HFFc6 (cell line): ENCODE data around the gene TLK1. TPM values are rescaled to one million over a fixed set of nuclear protein-coding genes. Genes with fewer than 3 reads are reported as not detected.

ENCODE experiments used
- DNase-seq: peaks from one replicate; pipeline ENCODE4 v3.0.0-alpha.2; 2018
- H3K27ac Mint-ChIP-seq: 2 replicates; pipeline ENCODE4 v1.8.0; 2020; ENCODE audit warnings: mild to moderate bottlenecking, mixed read lengths
- H3K27me3 Mint-ChIP-seq: 2 replicates; pipeline ENCODE4 v1.8.0; 2021; ENCODE audit warnings: mild to moderate bottlenecking, moderate library complexity, mixed read lengths; ENCODE audit not compliant: insufficient read depth
- H3K36me3 Mint-ChIP-seq: 2 replicates; pipeline ENCODE4 v1.8.0; 2021; ENCODE audit warnings: low read depth, mixed read lengths
- H3K4me1 Mint-ChIP-seq: 2 replicates; pipeline ENCODE4 v1.8.0; 2020; ENCODE audit warnings: low read depth, mixed read lengths
- H3K4me3 Mint-ChIP-seq: 2 replicates; pipeline ENCODE4 v1.8.0; 2020; ENCODE audit warnings: mild to moderate bottlenecking, moderate library complexity, mixed read lengths
- H3K9me3 Mint-ChIP-seq: 2 replicates; pipeline ENCODE4 v1.8.0; 2020; ENCODE audit warnings: mild to moderate bottlenecking, mixed read lengths
- total RNA-seq, 6 experiments: library from RNA; stranded (reverse); fragmentation: NEBNext Ultra II Directional; extraction: Animal tissue kit (Norgen Biotek cat#: 25700); gene quantifications; 2 replicates in 1 of 6; 3 replicates in 5 of 6; pipeline ENCODE4 v1.2.3, GENCODE V29; 2021
- TF ChIP-seq, protein P1 (sequence below): fragments of 200-600 bp; sonication (generic); IDR thresholded peaks from 2 replicates; pipeline ENCODE4 v1.5.0; 2021; ENCODE audit warnings: antibody characterized with exemption, mild to moderate bottlenecking

Gene TLK1
- total RNA-seq, 6 experiments from 2014 or later = 46.9 to 61.1 (median 53.1) TPM

GRCh38 chr2:171141320-171141719 lies 19.4 kb downstream of the TLK1 start:
- Mint-ChIP-seq H3K9me3 (no peaks in the 10 kb centered on the region), H3K4me3 (no peak overlapping the region), H3K27ac (peak overlapping the region; percentile 36; the same call in 1 of the 2 replicates)

GRCh38 chr2:171139860-171140259 lies 20.8 kb downstream of the TLK1 start:
- no peak overlapping the region for H3K27ac Mint-ChIP-seq
- H3K27me3 Mint-ChIP-seq = peaks cover 2% of the 10 kb centered on the region; the same call in 1 of the 2 replicates
- no peak overlapping the region; the same call in 1 of the 2 replicates for H3K4me3 Mint-ChIP-seq
- no peaks in the 10 kb centered on the region for H3K9me3 Mint-ChIP-seq
- TF ChIP-seq, protein P1, sequence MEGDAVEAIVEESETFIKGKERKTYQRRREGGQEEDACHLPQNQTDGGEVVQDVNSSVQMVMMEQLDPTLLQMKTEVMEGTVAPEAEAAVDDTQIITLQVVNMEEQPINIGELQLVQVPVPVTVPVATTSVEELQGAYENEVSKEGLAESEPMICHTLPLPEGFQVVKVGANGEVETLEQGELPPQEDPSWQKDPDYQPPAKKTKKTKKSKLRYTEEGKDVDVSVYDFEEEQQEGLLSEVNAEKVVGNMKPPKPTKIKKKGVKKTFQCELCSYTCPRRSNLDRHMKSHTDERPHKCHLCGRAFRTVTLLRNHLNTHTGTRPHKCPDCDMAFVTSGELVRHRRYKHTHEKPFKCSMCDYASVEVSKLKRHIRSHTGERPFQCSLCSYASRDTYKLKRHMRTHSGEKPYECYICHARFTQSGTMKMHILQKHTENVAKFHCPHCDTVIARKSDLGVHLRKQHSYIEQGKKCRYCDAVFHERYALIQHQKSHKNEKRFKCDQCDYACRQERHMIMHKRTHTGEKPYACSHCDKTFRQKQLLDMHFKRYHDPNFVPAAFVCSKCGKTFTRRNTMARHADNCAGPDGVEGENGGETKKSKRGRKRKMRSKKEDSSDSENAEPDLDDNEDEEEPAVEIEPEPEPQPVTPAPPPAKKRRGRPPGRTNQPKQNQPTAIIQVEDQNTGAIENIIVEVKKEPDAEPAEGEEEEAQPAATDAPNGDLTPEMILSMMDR = no peak
- peaks cover 69% of the 10 kb centered on the region for H3K4me1 Mint-ChIP-seq
- no peak for DNase-seq
- no peaks in the 10 kb centered on the region; the same call in 1 of the 2 replicates for H3K36me3 Mint-ChIP-seq

More at GRCh38 chr2:171141320-171141719, 19.4 kb downstream of the TLK1 start:
- H3K27me3 Mint-ChIP-seq = peaks cover 2% of the 10 kb centered on the region; the same call in 1 of the 2 replicates
- peak; percentile 2 for DNase-seq
- no peaks in the 10 kb centered on the region; the same call in 1 of the 2 replicates for H3K36me3 Mint-ChIP-seq
- peaks cover 62% of the 10 kb centered on the region for H3K4me1 Mint-ChIP-seq
- TF ChIP-seq, protein P1 = peak; percentile 27; the same call in 1 of the 2 replicates

GRCh38 chr2:171136024-171136423 lies 24.7 kb downstream of the TLK1 start:
- Mint-ChIP-seq H3K36me3 (0 out of 2 replicates have a peak, but pooled peaks cover 7% of the 10 kb centered on the region), H3K9me3 (no peaks in the 10 kb centered on the region), H3K4me3 (no peak overlapping the region), H3K4me1 (peaks cover 43% of the 10 kb centered on the region), H3K27ac (peak overlapping the region; percentile 63), H3K27me3 (no peaks in the 10 kb centered on the region)
- TF ChIP-seq, protein P1 = no peak
- no peak for DNase-seq

DNA sequence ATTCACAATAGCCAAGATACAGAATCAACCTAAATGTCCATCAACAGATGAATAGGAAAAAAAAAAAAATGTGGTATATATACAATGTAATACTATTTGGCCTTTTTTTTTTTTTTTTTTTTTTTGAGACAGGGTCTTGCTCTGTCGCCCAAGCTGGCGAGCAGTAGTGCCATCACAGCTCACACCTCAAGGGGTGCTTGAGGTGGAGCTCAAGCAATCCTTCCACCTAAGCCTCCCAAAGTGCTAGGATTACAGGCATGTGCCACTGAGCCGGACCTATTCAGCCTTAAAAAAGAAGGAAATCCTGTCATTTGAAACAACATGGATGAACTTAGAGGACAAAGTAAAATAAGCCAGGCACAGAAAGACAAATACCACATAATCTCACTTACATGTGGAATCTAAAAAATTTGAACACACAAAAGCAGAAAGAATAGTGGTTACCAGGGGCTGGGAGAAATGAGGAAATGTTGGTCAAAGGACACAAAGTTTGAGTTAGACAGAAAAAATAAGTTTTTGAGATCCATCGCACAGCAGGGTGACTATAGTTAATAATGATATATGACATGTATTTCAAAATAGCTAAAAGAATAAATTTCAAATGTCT lies 26.0 kb downstream of the TLK1 start:
- DNase-seq = no peak
- H3K36me3 Mint-ChIP-seq = 0 out of 2 replicates have a peak, but pooled peaks cover 7% of the 10 kb centered on the region
- H3K4me1 Mint-ChIP-seq = peaks cover 30% of the 10 kb centered on the region
- TF ChIP-seq, protein P1 = no peak
- no peaks in the 10 kb centered on the region; the same call in 1 of the 2 replicates for H3K27me3 Mint-ChIP-seq
- H3K27ac Mint-ChIP-seq = no peak overlapping the region
- H3K9me3 Mint-ChIP-seq = no peaks in the 10 kb centered on the region
- no peak overlapping the region for H3K4me3 Mint-ChIP-seq

- Mint-ChIP-seq H3K36me3 (0 out of 2 replicates have a peak, but pooled peaks cover 7% of the 10 kb centered on the region), H3K27ac (no peak overlapping the region), H3K4me1 (peaks cover 32% of the 10 kb centered on the region), H3K9me3 (no peaks in the 10 kb centered on the region), H3K4me3 (no peak overlapping the region), H3K27me3 (no peaks in the 10 kb centered on the region; the same call in 1 of the 2 replicates)
- DNase-seq = no peak
- TF ChIP-seq, protein P1 = no peak
These were observed 28.6 kb downstream of the TLK1 start for GRCh38 chr2:171132086-171132485.
